ENCODE measurements around the gene DOCK4. TPM values are rescaled to one million over a fixed set of nuclear protein-coding genes. Genes with fewer than 3 reads are reported as not detected.

The DOCK4 gene
- polyA plus RNA-seq, 1 donor (not counting 4 experiments of a cell fraction or from before 2014, with no cell fraction given), result 13.9 TPM

DNA sequence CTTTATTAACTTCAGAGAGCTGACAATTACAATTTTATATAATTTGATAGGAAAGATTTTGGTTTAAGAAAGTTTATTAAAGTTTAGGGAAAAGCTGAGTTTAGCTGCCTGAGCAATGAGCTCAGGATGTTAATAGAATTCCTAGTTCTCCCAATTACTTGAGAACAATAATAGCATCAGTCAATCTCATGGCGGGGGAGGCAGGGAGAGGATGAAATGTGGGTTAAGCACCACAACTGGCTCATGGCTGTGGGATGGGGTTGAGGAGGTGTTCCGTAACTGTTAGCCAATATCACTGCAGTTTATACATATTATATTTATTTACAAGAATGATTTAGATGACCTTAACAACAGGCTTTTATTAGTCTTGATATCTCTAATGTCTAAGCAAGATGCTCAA lies 377.0 kb downstream of the DOCK4 start:
- no peaks in the 10 kb centered on the region for H4K20me1 ChIP-seq (ENCODE audit: control insufficient read depth, extremely low read depth, insufficient read depth, low read length)
- FAIRE-seq, result no peak
- no peak overlapping the region for H3K4me2 ChIP-seq (ENCODE audit: control insufficient read depth, extremely low read depth, insufficient read depth, low read depth, low read length)
- H3K9ac ChIP-seq (ENCODE audit: control insufficient read depth, extremely low read depth, insufficient read depth, low read length), result no peak overlapping the region
- no peaks in the 10 kb centered on the region for H3K9me3 ChIP-seq (ENCODE audit: control insufficient read depth, low read depth, low read length)
- peaks cover 2 to 3% of the 10 kb centered on the region in 2 experiments for H3K36me3 ChIP-seq (ENCODE audit: control insufficient read depth in 2 of 2, extremely low read depth in 1 of 2, insufficient read depth in 2 of 2, low read length in 2 of 2)
- H3K27me3 ChIP-seq (ENCODE audit: control insufficient read depth, extremely low read depth, insufficient read depth, low read length), result no peaks in the 10 kb centered on the region
- H3K9me1 ChIP-seq (ENCODE audit: control insufficient read depth, extremely low read depth, insufficient read depth, low read length), result peaks cover 2% of the 10 kb centered on the region
- no peak for DNase-seq (ENCODE audit: low read depth, low spot score)
- H3K4me3 ChIP-seq (ENCODE audit: control insufficient read depth in 2 of 3, extremely low read depth in 1 of 3, insufficient read depth in 2 of 3, low read depth in 1 of 3, low read length in 3 of 3), result no peak overlapping the region
- dilution Hi-C loops (cut with MboI; ENCODE audit: extremely low pct_ligation_motif_present, low sequenced_read_pairs), result no loop called here
- H2AFZ ChIP-seq (ENCODE audit: control insufficient read depth, low read length), result no peak overlapping the region
- H3K4me1 ChIP-seq (ENCODE audit: control insufficient read depth, extremely low read depth, insufficient read depth, low read length), result peaks cover 10% of the 10 kb centered on the region
- H3K27ac ChIP-seq (ENCODE audit: control insufficient read depth, insufficient read depth, low read length), result no peak overlapping the region
- H3K79me2 ChIP-seq (ENCODE audit: control insufficient read depth, insufficient read depth, low read length), result no peaks in the 10 kb centered on the region
- TF ChIP-seq, protein P1, sequence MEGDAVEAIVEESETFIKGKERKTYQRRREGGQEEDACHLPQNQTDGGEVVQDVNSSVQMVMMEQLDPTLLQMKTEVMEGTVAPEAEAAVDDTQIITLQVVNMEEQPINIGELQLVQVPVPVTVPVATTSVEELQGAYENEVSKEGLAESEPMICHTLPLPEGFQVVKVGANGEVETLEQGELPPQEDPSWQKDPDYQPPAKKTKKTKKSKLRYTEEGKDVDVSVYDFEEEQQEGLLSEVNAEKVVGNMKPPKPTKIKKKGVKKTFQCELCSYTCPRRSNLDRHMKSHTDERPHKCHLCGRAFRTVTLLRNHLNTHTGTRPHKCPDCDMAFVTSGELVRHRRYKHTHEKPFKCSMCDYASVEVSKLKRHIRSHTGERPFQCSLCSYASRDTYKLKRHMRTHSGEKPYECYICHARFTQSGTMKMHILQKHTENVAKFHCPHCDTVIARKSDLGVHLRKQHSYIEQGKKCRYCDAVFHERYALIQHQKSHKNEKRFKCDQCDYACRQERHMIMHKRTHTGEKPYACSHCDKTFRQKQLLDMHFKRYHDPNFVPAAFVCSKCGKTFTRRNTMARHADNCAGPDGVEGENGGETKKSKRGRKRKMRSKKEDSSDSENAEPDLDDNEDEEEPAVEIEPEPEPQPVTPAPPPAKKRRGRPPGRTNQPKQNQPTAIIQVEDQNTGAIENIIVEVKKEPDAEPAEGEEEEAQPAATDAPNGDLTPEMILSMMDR (optimal IDR thresholded peaks at IDR 0.05 in 1 of 3, IDR thresholded peaks at IDR 0.05 in 1 of 3, conservative IDR thresholded peaks at IDR 0.05 in 1 of 3; ENCODE audit: extremely low read depth in 1 of 3, insufficient read depth in 2 of 3, low read length in 3 of 3), result no peak
- TF ChIP-seq EZH2 (IDR thresholded peaks at IDR 0.05; ENCODE audit: low read length), result no peak

DNA sequence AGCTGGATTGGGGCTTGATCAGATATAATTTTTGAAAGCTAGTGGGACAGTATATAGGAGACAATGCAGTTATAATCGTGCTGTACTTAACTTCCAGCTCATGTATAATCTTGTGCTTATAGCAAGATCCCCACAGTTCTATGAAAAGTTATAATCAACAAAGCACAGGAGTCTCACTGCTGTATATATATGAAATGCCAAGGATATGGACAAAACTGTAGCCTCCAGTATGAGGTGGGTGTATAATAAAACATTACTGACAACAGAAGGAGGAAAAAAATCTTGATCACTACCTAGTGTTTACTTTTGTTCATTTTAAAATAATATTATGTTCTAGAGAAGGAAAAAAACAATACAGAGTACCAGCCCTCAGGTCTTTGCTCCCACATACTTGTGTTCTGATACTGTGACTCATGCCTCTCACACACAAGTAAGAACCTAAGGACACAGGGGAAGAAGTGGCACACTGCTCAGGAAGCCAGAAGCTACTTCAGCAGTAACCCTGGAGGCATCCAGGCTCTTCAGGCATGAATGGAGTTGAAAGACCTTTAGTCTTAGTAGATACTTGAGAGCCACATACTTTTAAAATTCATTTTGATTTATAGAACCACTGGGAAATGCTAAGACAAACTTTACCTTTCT lies 378.2 kb downstream of the DOCK4 start:
- dilution Hi-C loops (cut with MboI; ENCODE audit: extremely low pct_ligation_motif_present, low sequenced_read_pairs), result no loop called here
- peaks cover 10% of the 10 kb centered on the region for H3K4me1 ChIP-seq (ENCODE audit: control insufficient read depth, extremely low read depth, insufficient read depth, low read length)
- H3K9me1 ChIP-seq (ENCODE audit: control insufficient read depth, extremely low read depth, insufficient read depth, low read length), result peaks cover 2% of the 10 kb centered on the region
- peak overlapping the region; percentile 3 for H3K27ac ChIP-seq (ENCODE audit: control insufficient read depth, insufficient read depth, low read length)
- no peak overlapping the region for H3K9ac ChIP-seq (ENCODE audit: control insufficient read depth, extremely low read depth, insufficient read depth, low read length)
- H3K79me2 ChIP-seq (ENCODE audit: control insufficient read depth, insufficient read depth, low read length), result no peaks in the 10 kb centered on the region
- H2AFZ ChIP-seq (ENCODE audit: control insufficient read depth, low read length), result no peak overlapping the region
- no peaks in the 10 kb centered on the region for H3K27me3 ChIP-seq (ENCODE audit: control insufficient read depth, extremely low read depth, insufficient read depth, low read length)
- H3K4me2 ChIP-seq (ENCODE audit: control insufficient read depth, extremely low read depth, insufficient read depth, low read depth, low read length), result no peak overlapping the region
- FAIRE-seq (peak; percentile 90), DNase-seq (ENCODE audit: low read depth, low spot score) (no peak)
- H3K9me3 ChIP-seq (ENCODE audit: control insufficient read depth, low read depth, low read length), result no peaks in the 10 kb centered on the region
- no peak for TF ChIP-seq EZH2 (IDR thresholded peaks at IDR 0.05; ENCODE audit: low read length)
- TF ChIP-seq, protein P1 (optimal IDR thresholded peaks at IDR 0.05 in 1 of 3, IDR thresholded peaks at IDR 0.05 in 1 of 3, conservative IDR thresholded peaks at IDR 0.05 in 1 of 3; ENCODE audit: extremely low read depth in 1 of 3, insufficient read depth in 2 of 3, low read length in 3 of 3), result no peak
- no peak overlapping the region for H3K4me3 ChIP-seq (ENCODE audit: control insufficient read depth in 2 of 3, extremely low read depth in 1 of 3, insufficient read depth in 2 of 3, low read depth in 1 of 3, low read length in 3 of 3)
- H3K36me3 ChIP-seq (ENCODE audit: control insufficient read depth in 2 of 2, extremely low read depth in 1 of 2, insufficient read depth in 2 of 2, low read length in 2 of 2), result peaks cover 2 to 3% of the 10 kb centered on the region in 2 experiments
- H4K20me1 ChIP-seq (ENCODE audit: control insufficient read depth, extremely low read depth, insufficient read depth, low read length), result no peaks in the 10 kb centered on the region
